Measurements from ENCODE around the gene SYCP2.

- TF ChIP-seq, protein P1, sequence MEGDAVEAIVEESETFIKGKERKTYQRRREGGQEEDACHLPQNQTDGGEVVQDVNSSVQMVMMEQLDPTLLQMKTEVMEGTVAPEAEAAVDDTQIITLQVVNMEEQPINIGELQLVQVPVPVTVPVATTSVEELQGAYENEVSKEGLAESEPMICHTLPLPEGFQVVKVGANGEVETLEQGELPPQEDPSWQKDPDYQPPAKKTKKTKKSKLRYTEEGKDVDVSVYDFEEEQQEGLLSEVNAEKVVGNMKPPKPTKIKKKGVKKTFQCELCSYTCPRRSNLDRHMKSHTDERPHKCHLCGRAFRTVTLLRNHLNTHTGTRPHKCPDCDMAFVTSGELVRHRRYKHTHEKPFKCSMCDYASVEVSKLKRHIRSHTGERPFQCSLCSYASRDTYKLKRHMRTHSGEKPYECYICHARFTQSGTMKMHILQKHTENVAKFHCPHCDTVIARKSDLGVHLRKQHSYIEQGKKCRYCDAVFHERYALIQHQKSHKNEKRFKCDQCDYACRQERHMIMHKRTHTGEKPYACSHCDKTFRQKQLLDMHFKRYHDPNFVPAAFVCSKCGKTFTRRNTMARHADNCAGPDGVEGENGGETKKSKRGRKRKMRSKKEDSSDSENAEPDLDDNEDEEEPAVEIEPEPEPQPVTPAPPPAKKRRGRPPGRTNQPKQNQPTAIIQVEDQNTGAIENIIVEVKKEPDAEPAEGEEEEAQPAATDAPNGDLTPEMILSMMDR (IDR thresholded peaks at IDR 0.05): no peak
- no peak for TF ChIP-seq POLR2A (IDR thresholded peaks at IDR 0.05)
Measured at GRCh38 chr20:59971428-59971827, 38.0 kb upstream of the SYCP2 start.

All from ovary (tissue), 3 donors.